Prostate gland (tissue), 2 donors: ENCODE measurements around the gene CYP11A1.

Source experiments
- POLR2A ChIP-seq: fragments of 450-650 bp; IDR thresholded peaks from one replicate; pipeline ENCODE4 v1.6.1; 2016; ENCODE audit warnings: antibody characterized with exemption, mild to moderate bottlenecking
- POLR2AphosphoS5 ChIP-seq: sonication (generic); formaldehyde crosslinking; IDR thresholded peaks from one replicate; pipeline ENCODE4 v1.6.1; 2017; ENCODE audit warnings: antibody characterized with exemption
- TF ChIP-seq, protein P1 (sequence below), 4 experiments: fragments of 200-600 bp in 2 of 4; fragments of 450-650 bp in 2 of 4; sonication (generic) in 2 of 4; IDR thresholded peaks; 1 replicate in 3 of 4; 2 replicates in 1 of 4; pipeline ENCODE4 v1.5.1; 2016 to 2019; ENCODE audit warnings: antibody characterized with exemption in 4 of 4, mild to moderate bottlenecking in 2 of 4, moderate library complexity in 2 of 4

DNA sequence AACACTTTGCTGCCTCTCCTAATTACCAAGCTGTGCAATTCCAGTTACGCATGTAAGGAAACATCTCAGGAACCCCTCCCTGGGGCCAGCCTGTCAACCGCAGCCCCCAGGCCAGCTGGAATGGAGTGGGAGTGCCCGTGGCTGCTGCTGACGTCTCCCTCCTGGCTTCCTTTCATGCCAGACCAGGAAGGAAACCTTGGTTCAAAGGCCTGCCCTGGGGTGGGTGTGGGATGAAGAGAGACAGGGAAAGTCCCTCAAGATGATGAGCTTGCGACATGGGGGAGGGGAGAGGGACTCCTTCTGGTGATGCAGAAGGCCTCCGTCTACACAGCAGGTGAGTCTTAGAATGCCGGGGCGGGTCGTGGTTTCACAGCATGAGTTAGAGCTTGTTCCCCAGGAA lies 11.4 kb upstream of the CYP11A1 start:
- TF ChIP-seq POLR2A (no peak), POLR2AphosphoS5 (no peak)
- TF ChIP-seq, protein P1, sequence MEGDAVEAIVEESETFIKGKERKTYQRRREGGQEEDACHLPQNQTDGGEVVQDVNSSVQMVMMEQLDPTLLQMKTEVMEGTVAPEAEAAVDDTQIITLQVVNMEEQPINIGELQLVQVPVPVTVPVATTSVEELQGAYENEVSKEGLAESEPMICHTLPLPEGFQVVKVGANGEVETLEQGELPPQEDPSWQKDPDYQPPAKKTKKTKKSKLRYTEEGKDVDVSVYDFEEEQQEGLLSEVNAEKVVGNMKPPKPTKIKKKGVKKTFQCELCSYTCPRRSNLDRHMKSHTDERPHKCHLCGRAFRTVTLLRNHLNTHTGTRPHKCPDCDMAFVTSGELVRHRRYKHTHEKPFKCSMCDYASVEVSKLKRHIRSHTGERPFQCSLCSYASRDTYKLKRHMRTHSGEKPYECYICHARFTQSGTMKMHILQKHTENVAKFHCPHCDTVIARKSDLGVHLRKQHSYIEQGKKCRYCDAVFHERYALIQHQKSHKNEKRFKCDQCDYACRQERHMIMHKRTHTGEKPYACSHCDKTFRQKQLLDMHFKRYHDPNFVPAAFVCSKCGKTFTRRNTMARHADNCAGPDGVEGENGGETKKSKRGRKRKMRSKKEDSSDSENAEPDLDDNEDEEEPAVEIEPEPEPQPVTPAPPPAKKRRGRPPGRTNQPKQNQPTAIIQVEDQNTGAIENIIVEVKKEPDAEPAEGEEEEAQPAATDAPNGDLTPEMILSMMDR (IDR thresholded peaks at IDR 0.05), result no peak
